AG04449 (cell line): Measurements from ENCODE around the gene ZNF625.

Experiments used
- CTCF ChIA-PET: fragments of 350-600 bp; formaldehyde crosslinking; extraction: SDS; loops from one replicate; lab custom pipeline; 2021; ENCODE audit warnings: antibody characterized with exemption; lab: Yijun Ruan, JAX
- POLR2A ChIA-PET: fragments of 400-600, 350-600 bp; formaldehyde crosslinking; extraction: SDS; loops from one replicate; lab custom pipeline; 2020; ENCODE audit warnings: antibody characterized with exemption, inconsistent platforms; lab: Yijun Ruan, JAX
- DNase-seq: peaks from one replicate; pipeline ENCODE4 v3.0.0-alpha.2; 2010; ENCODE audit warnings: low read depth, low spot score
- H3K4me3 ChIP-seq: 2 replicates; pipeline ENCODE4 v1.5.1; 2011; ENCODE audit warnings: low read depth, mild to moderate bottlenecking, control low read depth, low read length
- CTCF ChIP-seq: IDR thresholded peaks from one replicate; pipeline ENCODE4 v1.5.1; 2011; ENCODE audit warnings: mild to moderate bottlenecking, moderate library complexity, low read length, control low read depth, inconsistent platforms; ENCODE audit not compliant: insufficient read depth; ENCODE audit errors: missing control alignments

The ZNF625 gene

GRCh38 chr19:12156223-12157058 lies at the start of gene ZNF625:
ZNF625 (minus strand) TSS chr19:12156734; CDS start chr19:12156558, 176 bp downstream.
- ChIA-PET CTCF (interaction anchor here (1.1 to 5.1 kb wide), 4 partner anchors 16 to 359 kb away, joined by 3 to 42 read pairs (median 5); partner anchors contain the start of gene ZNF20), POLR2A (interaction anchor here (0.6 to 1.5 kb wide), 3 partner anchors 16 to 385 kb away, joined by 3 to 10 read pairs (median 7); partner anchors contain the start of gene ZNF20)
- TF ChIP-seq CTCF = no peak
- H3K4me3 ChIP-seq = peak within 1 kb of the TSS; percentile 80
- peak; percentile 24 for DNase-seq

- no peak for TF ChIP-seq CTCF
- no peak for DNase-seq
- ChIA-PET CTCF (no interaction called here), POLR2A (no interaction called here)
- no peak overlapping the region for H3K4me3 ChIP-seq
Observed at GRCh38 chr19:12205296-12205695, 48.8 kb upstream of the ZNF625 start.

GRCh38 chr19:12202250-12202649 lies 45.7 kb upstream of the ZNF625 start:
- no peak for DNase-seq
- no peak for TF ChIP-seq CTCF
- no peak overlapping the region for H3K4me3 ChIP-seq
- ChIA-PET CTCF (no interaction called here), POLR2A (no interaction called here)

- no peak for TF ChIP-seq CTCF
- no peak overlapping the region for H3K4me3 ChIP-seq
- POLR2A ChIA-PET = no interaction called here
- no peak for DNase-seq
- CTCF ChIA-PET = no interaction called here
Observed at GRCh38 chr19:12199757-12200419, 43.4 kb upstream of the ZNF625 start.

GRCh38 chr19:12198136-12198535 lies 41.6 kb upstream of the ZNF625 start:
- CTCF ChIA-PET = no interaction called here
- TF ChIP-seq CTCF = no peak
- POLR2A ChIA-PET = no interaction called here
- no peak for DNase-seq
- H3K4me3 ChIP-seq = no peak overlapping the region

- POLR2A ChIA-PET = no interaction called here
- H3K4me3 ChIP-seq = peak overlapping the region; percentile 62
Observed at GRCh38 chr19:12194827-12195731, 38.5 kb upstream of the ZNF625 start.

More at GRCh38 chr19:12194827-12195731, 38.5 kb upstream of the ZNF625 start:
- peak; percentile 2 for TF ChIP-seq CTCF
- CTCF ChIA-PET = no interaction called here
- no peak for DNase-seq
